Stimulated activated CD4-positive, alpha-beta T cell treated with anti-CD3 and anti-CD28 coated beads, Interleukin-4, amount 100 ng/mL, for 1 hour (primary cell): ENCODE data around the gene FGF4.

ENCODE experiments used
- DNase-seq: peaks from one replicate; pipeline ENCODE4 v3.0.0-alpha.2; 2020

FGF4 gene

GRCh38 chr11:69775163-69775755 lies at the start of gene FGF4:
TSS of gene FGF4 (minus strand) at chr11:69775341. CDS start at chr11:69775084, 257 bp downstream.
- DNase-seq, result no peak

GRCh38 chr11:69823641-69824265 lies 48.6 kb upstream of the FGF4 start:
- DNase-seq, result no peak

- DNase-seq, result no peak
Observed at GRCh38 chr11:69822676-69823494, 47.7 kb upstream of the FGF4 start.

- DNase-seq, result no peak
Observed at GRCh38 chr11:69821511-69822040, 46.4 kb upstream of the FGF4 start.

- DNase-seq, result no peak
Observed at GRCh38 chr11:69820441-69820840, 45.3 kb upstream of the FGF4 start.

GRCh38 chr11:69819541-69820070 lies 44.5 kb upstream of the FGF4 start:
- no peak for DNase-seq

GRCh38 chr11:69818603-69819441 lies 43.7 kb upstream of the FGF4 start, which contains the start of gene FGF3:
TSS of gene FGF3 (minus strand) at chr11:69819416. CDS start at chr11:69818933, 483 bp downstream.
- DNase-seq, result no peak

GRCh38 chr11:69818231-69818602 lies 43.1 kb upstream of the FGF4 start:
- DNase-seq, result no peak

- DNase-seq, result no peak
Observed at GRCh38 chr11:69817265-69818230, 42.4 kb upstream of the FGF4 start.

GRCh38 chr11:69816671-69817070 lies 41.5 kb upstream of the FGF4 start:
- DNase-seq, result no peak

GRCh38 chr11:69815973-69816372 lies 40.8 kb upstream of the FGF4 start:
- DNase-seq, result no peak

GRCh38 chr11:69814902-69815301 lies 39.8 kb upstream of the FGF4 start:
- no peak for DNase-seq

- no peak for DNase-seq
Observed at GRCh38 chr11:69814411-69814810, 39.3 kb upstream of the FGF4 start.

- no peak for DNase-seq
Observed at GRCh38 chr11:69813839-69814238, 38.7 kb upstream of the FGF4 start.

GRCh38 chr11:69812946-69813345 lies 37.8 kb upstream of the FGF4 start:
- DNase-seq, result no peak

- no peak for DNase-seq
Observed at GRCh38 chr11:69812256-69812655, 37.1 kb upstream of the FGF4 start.

GRCh38 chr11:69811431-69811830 lies 36.3 kb upstream of the FGF4 start:
- no peak for DNase-seq

GRCh38 chr11:69810289-69811118 lies 35.4 kb upstream of the FGF4 start:
- DNase-seq, result no peak

GRCh38 chr11:69808667-69809086 lies 33.5 kb upstream of the FGF4 start:
- no peak for DNase-seq

- DNase-seq, result no peak
Observed at GRCh38 chr11:69807106-69807815, 32.1 kb upstream of the FGF4 start.
